K562 (cell line): ENCODE results near the gene BAIAP3. TPM values are rescaled to one million over a fixed set of nuclear protein-coding genes. Genes with fewer than 3 reads are reported as not detected.
A peak's percentile ranks its signal among the peaks of the same experiment; 100 is the strongest.

Source experiments
- ARID1B ChIP-seq: fragments of 450-650 bp; IDR thresholded peaks from 2 replicates; pipeline ENCODE4 v1.6.1; 2016; ENCODE audit warnings: antibody characterized with exemption, mild to moderate bottlenecking, inconsistent platforms
- CBX8 ChIP-seq: fragments of 200-600 bp; sonication (generic); IDR thresholded peaks from 2 replicates; pipeline ENCODE4 v1.6.1; 2012; ENCODE audit warnings: borderline replicate concordance, mixed run types, low read depth, mild to moderate bottlenecking, moderate library complexity, mixed read lengths, low read length, control low read depth, inconsistent platforms; ENCODE audit not compliant: poor library complexity, severe bottlenecking; ENCODE audit errors: extremely low read depth
- CREB1 ChIP-seq, 2 experiments: sonication (generic) in 1 of 2; formaldehyde crosslinking in 1 of 2; IDR thresholded peaks; 2 replicates each; pipeline versions ENCODE4 v1.6.1 to v1.8.0; 2012 to 2022; ENCODE audit warnings: inconsistent platforms in 1 of 2, mild to moderate bottlenecking in 1 of 2, missing genetic modification reagents in 1 of 2, moderate library complexity in 1 of 2
- CTCFL ChIP-seq: IDR thresholded peaks from 2 replicates; pipeline ENCODE4 v1.6.1; 2011; ENCODE audit warnings: borderline replicate concordance, low read depth, mild to moderate bottlenecking, moderate library complexity, low read length; ENCODE audit not compliant: insufficient read depth, poor library complexity, severe bottlenecking
- DPF2 ChIP-seq: fragments of 450-650 bp; IDR thresholded peaks from 2 replicates; pipeline ENCODE4 v1.6.1; 2016
- ESRRA ChIP-seq: fragments of 450-650 bp; IDR thresholded peaks from 2 replicates; pipeline ENCODE4 v1.6.1; 2014; ENCODE audit warnings: low read depth, mild to moderate bottlenecking, moderate library complexity, borderline replicate concordance
- MCM2 ChIP-seq: fragments of 450-650 bp; IDR thresholded peaks from 2 replicates; pipeline ENCODE4 v1.6.1; 2017; ENCODE audit warnings: low read depth, mild to moderate bottlenecking
- NR1H2 ChIP-seq: sonication (generic); formaldehyde crosslinking; IDR thresholded peaks from 2 replicates; pipeline ENCODE4 v1.4.0; 2020; ENCODE audit warnings: mild to moderate bottlenecking, missing genetic modification reagents
- PHF21A ChIP-seq: fragments of 450-650 bp; IDR thresholded peaks from 2 replicates; pipeline ENCODE4 v1.6.1; 2017; ENCODE audit warnings: low read depth, borderline replicate concordance
- TAF1 ChIP-seq: IDR thresholded peaks from 2 replicates; pipeline ENCODE4 v1.6.1; 2011; ENCODE audit warnings: mild to moderate bottlenecking, low read length, moderate library complexity; ENCODE audit not compliant: insufficient read depth, control insufficient read depth, severe bottlenecking; ENCODE audit errors: extremely low read depth
- TAF15 ChIP-seq: fragments of 200-400 bp; formaldehyde crosslinking; IDR thresholded peaks from 2 replicates; pipeline ENCODE4 v1.6.1; 2017; ENCODE audit warnings: mild to moderate bottlenecking, low read depth, low read length, moderate library complexity
- ZNF24 ChIP-seq: fragments of 450-650 bp; IDR thresholded peaks from 2 replicates; pipeline ENCODE4 v1.6.1; 2016
- ZNF41 ChIP-seq: fragments of 250-450 bp; sonication (Bioruptor Pico); conservative IDR thresholded peaks from 2 replicates; pipeline ENCODE4 v1.4.0; 2020; ENCODE audit warnings: mild to moderate bottlenecking
- ZNF592 ChIP-seq: fragments of 450-650 bp; IDR thresholded peaks from 2 replicates; pipeline ENCODE4 v1.6.1; 2017; ENCODE audit warnings: antibody characterized with exemption, mild to moderate bottlenecking
- ZNF766 ChIP-seq: fragments of 200-800 bp; sonication (Bioruptor generic); conservative IDR thresholded peaks from 2 replicates; pipeline ENCODE4 v1.6.1; 2016; ENCODE audit warnings: missing genetic modification characterization, missing compliant biosample characterization
- polyA plus RNA-seq, 8 experiments: library from polyadenylated mRNA; depleted of rRNA in 4 of 8; stranded (reverse) in 5 of 8; unstranded in 3 of 8; fragments of >200 nt; fragmentation: Nextera tagmentation in 2 of 8; fragmentation: Illumina TruSeq in 1 of 8; extraction: Ambion mirVana in 2 of 8; extraction: Trizol in 1 of 8; gene quantifications; 2 replicates each; pipeline versions ENCODE4 v1.2.1 to v1.2.3, GENCODE V29; 2011 to 2014; ENCODE audit warnings: inconsistent platforms in 1 of 8, missing spikeins in 1 of 8
- total RNA-seq, 7 experiments: library from RNA; depleted of rRNA in 6 of 7; stranded (reverse); fragments of >200 nt in 6 of 7; fragmentation: Illumina TruSeq in 2 of 7; extraction: Trizol in 2 of 7; gene quantifications; 2 replicates each; pipeline versions ENCODE4 v1.2.1 to v1.2.3, GENCODE V29; 2011 to 2021; ENCODE audit warnings: low replicate concordance in 1 of 7

BAIAP3 gene
- total and polyA plus RNA-seq, 9 of the 15 experiments (the other 6 are each of a cell fraction or from before 2014, with no cell fraction given), result 0.03 to 4.5 (median 0.57) TPM; not detected in 1

GRCh38 chr16:1300664-1301476 is 32.6 kb upstream of the BAIAP3 start (continued):
- TF ChIP-seq PHF21A, result no peak
- no peak for TF ChIP-seq ZNF766
- no peak for TF ChIP-seq NR1H2 (CRISPR knock-in tag)
- no peak for TF ChIP-seq MCM2
- no peak for TF ChIP-seq ZNF41 (CRISPR knock-in tag)
- TF ChIP-seq ZNF592, result no peak; the same call in 1 of the 2 replicates
- TF ChIP-seq DPF2, result no peak
- TF ChIP-seq TAF1, result no peak
- TF ChIP-seq CREB1 (IDR thresholded peaks at IDR 0.05), result no peak
- TF ChIP-seq CREB1 (CRISPR knock-in tag; IDR thresholded peaks at IDR 0.05), result peak; percentile 41; the same call in 1 of the 2 replicates
- TF ChIP-seq ARID1B, result no peak
- TF ChIP-seq ZNF24, result peak; percentile 89
- peak; percentile 28; the same call in 1 of the 2 replicates for TF ChIP-seq ESRRA
- TF ChIP-seq CTCFL, result peak; percentile 91
- TF ChIP-seq TAF15, result no peak
- no peak for TF ChIP-seq CBX8
